HG02610 (cell line): ENCODE results near the gene SNX25.
"Not testable (repeated sequence)": the region's sequence is repeated elsewhere in the genome, so short reads cannot be mapped to it uniquely, and the experiment has no call there.

Experiments
- ATAC-seq: cut with Tn5 transposase; IDR thresholded peaks from one replicate; pipeline ENCODE4 v1.9.1; 2021; ENCODE audit warnings: mild to moderate bottlenecking, moderate library complexity; ENCODE audit not compliant: unreplicated experiment

SNX25 gene

DNA sequence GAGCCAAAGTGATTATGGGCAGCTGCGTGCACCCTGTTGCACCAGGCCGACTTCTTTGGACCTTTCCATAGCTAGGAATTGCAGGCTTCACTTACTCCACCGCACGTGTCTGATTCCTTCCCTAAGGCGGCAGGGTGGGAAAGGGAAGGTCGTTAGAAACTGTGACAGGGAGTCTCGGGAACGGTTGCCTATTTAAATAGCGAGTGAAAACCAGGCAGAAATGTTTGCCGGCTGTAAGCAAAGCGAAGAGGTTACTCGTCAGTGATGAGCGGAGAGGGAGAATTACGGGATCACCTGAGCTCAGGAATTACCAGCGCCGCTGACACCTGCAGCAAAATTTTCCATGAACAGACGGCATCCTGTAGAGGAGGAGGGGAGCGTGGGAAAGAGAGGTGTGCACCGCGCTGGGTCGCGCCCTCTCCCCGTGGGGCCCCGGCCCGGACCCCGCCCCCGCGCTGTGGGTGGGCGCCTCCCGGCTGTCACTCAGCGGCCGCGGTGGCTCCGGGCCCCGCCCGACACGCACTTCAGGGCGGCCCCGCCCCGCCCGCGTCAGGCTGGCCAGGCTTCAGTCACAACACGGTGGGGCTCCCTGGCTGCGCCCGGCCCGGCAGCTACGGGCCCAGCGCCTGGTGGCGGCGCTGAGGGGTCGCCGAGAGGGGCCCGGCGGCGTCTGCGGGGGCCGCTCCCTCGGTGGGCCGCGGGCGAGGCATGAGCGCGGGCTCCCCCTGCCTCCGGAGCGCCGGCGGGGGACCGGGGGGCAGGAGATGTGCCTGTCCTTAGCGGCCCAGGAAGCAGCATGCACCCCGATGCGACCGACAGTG is at the start of gene SNX25:
Gene SNX25 (plus strand): TSS at position 568 of the 821 bp plus-strand sequence. CDS start 229 bp downstream, at position 797.
- ATAC-seq: peak; percentile 80

DNA sequence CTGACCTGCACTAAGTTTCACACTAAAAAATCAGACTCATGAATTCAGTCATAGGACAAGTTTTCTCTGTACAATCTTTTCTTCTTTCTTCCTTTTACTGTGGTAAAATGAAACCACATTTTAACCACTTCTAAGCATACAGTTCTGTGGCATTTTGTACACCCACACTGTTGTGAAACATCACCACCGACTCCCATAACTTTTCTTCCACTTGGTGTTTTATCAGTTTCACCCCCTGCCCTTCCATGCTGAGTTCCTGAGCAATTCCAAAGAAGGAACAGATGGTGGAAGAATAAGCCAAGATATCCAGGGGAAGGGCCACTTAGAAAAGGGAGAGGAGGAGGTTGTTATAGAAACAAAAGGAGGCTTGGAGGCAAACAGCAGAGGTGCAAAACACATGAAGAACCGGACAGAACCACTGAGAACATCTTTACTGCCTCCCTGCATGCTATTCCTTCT is 43.8 kb upstream of the SNX25 start:
- peak; percentile 93 for ATAC-seq

DNA sequence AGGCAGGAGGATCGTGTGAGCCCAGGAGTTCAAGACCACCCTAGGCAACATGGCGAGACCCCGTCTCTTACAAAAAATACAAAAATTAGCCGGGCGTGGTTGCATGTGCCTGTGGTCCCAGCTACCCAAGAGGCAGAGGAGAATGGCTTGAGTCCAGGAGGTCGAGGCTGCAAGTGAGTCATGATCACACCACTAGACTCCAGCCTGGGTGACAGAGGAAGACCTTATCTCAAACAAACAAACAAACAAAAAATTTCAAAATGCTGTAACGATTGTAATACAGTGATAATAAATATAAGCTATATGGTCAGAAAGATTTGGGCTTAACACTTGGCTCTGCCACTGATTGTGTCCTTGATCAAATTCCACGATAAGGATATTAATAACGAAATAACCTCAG is 42.2 kb upstream of the SNX25 start:
- ATAC-seq: no peak

DNA sequence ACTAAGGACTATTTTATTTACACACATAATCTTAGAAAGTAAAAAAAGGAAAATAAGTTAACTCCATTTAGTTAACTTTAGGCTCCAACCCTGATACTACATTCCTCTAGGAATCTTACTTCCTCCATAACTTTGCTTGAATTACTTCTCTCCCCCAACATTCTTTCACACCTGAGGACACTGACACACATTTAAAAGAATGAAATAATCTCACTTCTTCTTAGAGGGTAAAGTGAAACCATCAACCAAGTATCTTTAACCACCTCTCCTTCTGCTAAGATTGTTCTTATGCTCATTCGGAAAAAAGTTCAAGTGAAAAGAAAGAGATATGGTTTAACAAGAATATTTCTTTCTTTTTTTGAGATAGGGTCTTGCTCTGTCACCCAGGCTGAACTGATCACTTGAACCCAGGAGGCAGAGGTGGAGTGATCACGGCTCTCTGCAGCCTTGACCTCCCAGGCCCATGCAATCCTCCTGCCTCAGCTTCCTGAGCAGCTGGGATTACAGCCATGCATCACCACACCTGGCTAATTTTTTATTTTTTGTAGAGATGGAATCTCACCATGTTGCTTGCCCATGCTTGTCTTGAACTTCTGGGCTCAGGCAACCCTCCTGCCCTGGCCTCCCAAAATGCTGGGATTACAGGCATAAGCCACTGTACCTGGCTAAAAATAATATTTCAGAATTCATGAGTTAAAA is 37.9 kb upstream of the SNX25 start:
- ATAC-seq: peak; percentile 74

DNA sequence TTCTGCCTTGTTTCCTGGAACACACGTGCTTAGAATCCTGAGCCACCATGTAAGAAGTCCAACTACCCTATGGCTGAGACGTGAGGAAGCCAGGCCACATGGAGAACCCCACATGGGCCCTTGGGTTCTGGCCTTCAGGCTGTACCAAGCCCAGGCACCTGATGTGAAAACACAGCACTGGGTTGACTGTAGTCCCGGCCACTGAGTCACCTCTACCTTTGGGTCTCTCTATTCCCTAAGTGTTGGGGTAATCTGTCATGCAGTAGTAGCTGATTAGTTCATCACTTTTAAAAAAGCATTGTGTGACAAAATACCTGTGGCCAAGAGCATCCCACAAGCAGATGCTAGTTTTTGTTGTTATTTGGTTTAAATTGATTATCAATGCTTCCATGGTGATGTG is 29.9 kb upstream of the SNX25 start:
- no peak for ATAC-seq

DNA sequence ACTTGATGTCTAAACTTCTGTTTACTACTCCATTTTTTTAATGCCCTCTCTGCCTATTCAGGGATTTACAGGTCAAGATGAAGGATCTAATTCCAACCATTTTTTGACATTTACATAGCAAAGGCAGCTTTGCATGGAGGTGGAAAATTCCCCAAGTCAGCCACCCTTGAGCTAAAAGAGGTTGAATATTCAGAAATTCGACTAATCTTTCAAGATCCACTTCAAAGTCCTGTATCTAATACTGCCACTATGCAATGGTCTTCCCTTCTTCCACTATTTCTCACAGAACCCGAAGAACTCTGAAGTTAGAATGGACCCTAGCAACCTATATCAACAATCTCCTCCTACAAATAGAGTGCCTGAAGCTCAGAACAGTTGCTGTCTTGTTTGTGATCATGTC is 27.2 kb upstream of the SNX25 start:
- no peak for ATAC-seq

DNA sequence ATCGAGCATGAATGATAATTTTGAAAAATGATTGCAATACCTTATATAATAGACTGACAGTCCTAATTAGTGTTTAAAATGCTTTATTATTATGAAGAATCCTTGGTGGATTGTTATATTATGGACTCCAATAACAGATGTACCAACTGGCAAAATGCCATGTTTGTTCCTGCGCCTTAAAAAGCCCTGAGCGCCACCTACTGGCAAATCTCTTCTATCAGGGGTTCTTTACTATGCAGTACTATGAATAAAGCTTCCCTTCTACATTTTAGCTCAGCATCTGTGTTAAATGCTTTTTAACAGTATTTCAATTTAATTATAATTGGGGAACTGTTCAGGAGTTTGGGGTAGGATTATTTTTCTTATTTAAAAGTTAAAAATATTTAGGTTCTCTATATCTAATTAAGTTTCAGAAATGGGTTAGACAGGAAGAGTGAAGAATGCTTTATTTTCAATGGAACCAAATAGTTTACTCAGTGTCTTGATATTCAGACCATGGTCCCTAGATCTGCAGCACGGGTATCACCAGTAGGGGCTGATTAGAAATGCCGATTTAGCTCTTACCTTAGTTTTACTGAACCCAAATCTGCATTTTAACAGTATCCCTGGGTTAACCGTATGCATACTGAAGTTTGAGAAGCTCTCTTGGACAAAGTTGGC is 25.6 kb upstream of the SNX25 start:
- peak; percentile 47 for ATAC-seq

DNA sequence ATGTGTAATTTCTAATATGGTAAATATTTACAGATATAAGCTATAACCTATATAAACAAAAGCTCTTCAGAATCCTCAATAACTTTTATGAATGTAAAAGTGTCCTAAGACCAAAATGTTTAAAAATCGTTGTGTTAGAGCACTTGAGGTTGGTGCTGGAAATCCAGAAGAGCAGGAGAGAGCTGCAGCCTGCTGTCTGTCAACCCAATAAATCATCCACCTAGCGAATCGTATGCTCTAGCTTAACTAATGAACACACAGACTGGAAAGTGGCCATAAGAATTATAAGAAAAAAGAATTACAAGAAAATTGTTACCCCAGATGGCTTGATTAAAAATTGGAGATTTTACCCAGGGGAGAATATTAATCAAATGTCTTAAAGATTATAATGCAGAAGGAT is 22.6 kb upstream of the SNX25 start:
- ATAC-seq: no peak

DNA sequence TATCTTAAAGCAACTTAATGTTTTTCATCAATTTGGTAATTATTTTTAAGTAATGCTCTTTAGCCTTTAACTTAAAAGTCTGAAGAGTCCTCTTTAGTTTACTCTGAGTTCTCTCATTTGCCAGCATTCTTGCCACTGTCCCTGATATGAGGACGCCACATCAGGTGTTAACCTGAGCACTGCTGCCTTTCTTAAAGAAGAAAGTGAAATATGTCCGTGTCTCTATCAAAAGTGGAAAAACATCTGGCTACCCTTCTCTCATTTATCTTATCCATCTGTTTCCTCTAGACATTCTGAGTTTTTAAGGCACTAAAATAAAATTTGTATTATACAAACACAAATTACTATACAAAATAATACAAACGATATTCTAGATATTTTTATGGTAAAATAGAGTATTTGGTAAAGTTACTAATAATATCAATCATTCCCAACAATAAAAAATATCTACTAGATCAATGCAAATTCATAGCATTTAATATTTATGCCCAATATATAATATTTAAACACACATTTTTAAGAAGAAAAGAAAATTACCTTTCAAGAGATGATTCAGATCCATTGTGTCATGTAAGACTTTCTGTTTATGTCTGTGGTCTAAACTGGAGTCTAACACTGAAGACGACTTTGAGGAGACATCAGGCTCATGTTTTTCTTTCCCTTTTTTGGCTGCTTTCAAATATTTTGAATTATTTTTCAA is 19.6 kb upstream of the SNX25 start:
- no peak for ATAC-seq

DNA sequence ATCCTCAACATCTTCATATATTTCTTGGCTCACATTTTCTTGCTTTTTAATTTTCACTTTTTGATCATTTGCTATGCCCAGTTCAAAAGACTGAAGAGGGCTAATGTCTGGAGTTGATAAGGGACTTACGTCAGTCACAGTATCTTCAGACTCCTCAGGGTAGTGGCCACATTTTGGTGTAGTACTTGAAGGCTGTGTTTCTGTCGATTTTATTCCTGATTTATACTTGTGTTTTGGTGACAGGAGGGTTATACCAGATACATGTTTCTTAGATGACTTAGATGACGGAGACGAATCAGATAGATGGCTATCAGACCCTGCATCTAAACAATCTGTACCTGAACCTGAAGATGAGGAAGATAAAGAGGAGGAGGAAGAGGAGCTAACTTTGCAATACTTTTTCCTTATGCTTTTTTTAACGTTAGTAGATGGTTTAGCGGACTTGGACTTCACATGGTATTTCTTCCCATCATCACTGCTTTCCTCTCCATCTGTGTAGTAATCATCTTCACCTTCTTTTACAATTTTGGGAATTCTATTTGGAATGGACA is 19.0 kb upstream of the SNX25 start:
- ATAC-seq: no peak

DNA sequence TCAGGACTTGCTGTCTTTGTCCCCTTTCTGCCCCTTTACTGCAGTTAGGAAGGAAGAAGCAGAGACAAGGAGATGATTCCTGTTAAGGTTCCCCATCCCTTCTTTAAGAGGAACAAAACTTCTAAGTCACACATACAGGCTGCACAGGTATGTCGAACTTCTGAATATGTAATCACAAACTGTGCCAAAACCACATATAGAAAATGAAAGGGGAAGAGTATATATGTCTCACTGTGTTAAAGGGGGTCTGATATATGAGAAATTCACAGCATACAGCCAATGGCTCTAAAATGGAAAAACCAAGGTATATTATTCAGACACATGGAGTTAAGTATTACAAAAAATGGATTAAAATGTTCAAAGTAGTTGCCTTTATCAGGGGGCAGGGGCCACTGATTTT is 17.3 kb upstream of the SNX25 start:
- peak; percentile 88 for ATAC-seq

DNA sequence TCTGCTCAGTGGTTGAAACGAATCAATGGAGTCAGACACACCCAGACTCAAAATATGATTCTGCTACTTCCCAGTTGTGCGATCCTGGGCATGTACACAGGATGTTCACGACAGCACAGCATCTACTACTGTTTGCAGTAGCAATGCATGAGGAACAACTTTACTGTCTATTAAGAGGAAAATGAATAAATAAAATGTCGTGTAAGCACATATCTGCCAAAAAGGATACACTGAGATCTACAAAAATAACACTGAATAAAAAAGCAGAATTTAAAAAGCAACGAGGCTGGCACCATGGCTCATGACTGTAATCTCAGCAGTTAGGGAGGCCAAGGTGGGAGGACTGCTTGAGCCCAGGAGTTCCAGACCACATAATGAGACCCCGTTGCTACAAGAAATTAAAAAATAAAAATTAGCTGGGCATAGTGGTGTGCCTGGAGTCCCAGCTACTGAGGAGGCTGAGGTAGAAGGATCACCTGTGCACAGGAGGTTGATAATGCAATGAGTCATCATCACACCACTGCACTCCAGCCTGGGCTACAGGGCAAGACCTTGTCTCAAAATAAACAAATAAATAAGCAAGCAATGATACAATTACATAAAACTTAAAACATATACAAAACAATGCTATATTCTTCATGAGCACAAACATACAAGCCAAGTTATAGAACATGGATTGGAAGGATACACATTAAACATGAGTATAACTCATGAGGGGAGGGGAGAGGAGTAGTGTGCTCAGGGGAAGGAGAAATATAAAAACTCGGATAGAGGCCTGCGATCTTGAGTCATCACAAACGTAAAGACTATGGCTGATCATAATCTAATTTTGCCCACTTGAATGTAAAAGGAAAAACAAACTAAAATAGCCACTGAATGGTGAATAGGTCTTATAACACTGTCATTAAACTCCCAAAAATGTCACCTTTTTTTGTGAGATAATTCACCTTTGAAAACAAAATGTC is 14.2 kb upstream of the SNX25 start:
- no peak for ATAC-seq

DNA sequence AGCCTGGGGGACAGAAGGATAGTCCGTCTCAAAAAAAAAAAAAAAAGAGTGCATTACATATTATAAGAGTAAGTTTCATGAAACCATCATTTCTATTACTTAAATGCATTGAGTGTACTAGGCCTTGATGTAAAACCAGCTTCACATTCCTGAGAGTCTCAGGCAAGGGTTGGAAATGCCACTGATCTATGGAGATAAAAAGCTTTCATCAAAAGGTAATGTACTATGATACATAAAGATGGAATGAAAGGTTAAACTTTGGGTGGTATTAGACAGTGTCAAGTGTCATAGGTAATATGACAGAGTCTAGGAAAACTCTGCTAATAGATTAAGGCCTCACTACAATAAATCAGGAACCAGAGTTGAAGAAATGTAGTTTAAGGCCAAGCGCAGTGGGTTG is 13.0 kb upstream of the SNX25 start:
- ATAC-seq: no peak

DNA sequence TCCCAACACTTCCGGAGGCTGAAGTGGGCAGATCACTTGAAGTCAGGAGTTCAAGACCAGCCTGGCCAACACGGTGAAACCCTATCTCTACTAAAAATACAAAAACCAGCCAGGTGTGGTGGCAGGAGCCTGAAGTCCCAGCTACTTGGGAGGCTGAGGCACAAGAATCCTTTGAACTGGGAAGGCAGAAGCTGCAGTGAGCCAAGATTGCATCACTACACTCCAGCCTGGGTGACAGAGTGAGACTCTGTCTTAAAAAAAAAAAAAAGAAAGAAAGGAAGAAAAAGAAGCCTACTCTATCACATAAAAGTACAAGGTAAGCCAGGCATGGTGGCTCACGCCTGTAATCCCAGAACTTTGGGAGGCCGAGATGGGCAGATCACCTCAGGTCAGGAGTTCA is 11.2 kb upstream of the SNX25 start:
- ATAC-seq: not testable (repeated sequence)

DNA sequence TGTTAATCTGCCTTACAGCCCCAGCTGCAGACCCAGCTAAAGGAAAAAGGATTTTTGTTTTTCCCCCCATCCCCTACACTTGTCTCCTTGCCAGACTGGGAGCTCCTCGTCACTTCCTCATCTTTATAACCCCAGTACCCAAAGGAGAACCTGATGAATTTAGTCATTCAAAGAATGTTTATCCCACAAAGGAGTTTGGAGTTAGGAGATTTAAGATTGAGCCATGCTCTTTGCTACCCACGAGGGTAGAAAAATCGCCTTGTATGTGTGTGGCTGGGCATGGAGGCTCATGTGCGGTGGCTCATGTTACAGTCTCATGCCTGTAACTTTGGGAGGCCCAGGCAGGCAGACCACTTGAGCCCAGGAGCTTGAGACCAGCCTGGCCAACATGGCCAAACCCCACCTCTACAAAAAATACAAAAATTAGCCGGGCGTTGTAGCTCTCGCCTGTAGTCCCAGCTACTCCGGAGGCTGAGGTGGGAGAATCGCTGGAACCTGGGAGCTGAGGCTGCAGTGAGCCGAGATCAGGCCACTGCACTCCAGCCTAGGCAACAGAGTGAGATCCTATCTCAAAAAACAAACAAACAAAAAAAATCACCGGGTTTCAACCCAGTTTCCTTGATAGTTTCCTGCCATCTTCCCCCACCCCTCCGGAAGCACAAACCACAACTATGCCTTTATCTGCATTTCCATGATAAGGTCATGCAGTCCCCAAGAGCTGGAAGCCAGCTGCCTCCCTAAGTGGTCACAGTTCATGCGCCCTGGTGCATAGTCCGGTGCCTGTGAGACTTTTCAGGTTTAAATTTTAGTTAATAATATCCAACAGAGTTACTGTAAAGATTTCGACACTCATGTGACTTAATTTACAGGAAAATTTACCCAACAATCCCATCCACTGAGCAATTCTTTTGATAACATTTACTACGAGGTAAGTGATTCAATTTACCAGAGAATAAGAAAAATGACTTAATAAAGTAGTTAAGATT is 7.1 kb upstream of the SNX25 start:
- no peak for ATAC-seq

DNA sequence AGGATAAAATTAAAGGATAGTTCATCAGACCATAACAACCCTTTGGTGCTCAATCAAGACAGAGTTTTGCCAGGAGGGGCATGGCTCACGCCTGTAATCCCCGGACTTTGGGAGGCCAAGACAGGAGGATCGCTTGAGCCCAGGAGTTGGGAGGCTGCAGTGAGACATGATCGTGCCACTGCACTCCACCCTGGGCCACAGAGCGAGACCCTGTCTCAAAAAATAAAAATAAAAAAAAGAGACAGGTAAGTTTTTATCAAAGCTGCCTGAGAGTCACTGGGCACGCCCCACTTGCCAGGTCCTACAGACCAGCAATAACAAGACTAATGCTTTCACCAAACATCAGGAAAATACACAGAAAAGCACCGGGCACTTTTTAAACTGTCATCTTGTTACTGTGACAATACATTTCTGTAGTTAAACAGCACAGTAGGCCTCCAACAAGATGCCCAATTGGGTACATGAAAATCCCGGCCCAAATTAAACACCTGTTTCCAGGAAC is 6.4 kb upstream of the SNX25 start:
- ATAC-seq: peak; percentile 24

DNA sequence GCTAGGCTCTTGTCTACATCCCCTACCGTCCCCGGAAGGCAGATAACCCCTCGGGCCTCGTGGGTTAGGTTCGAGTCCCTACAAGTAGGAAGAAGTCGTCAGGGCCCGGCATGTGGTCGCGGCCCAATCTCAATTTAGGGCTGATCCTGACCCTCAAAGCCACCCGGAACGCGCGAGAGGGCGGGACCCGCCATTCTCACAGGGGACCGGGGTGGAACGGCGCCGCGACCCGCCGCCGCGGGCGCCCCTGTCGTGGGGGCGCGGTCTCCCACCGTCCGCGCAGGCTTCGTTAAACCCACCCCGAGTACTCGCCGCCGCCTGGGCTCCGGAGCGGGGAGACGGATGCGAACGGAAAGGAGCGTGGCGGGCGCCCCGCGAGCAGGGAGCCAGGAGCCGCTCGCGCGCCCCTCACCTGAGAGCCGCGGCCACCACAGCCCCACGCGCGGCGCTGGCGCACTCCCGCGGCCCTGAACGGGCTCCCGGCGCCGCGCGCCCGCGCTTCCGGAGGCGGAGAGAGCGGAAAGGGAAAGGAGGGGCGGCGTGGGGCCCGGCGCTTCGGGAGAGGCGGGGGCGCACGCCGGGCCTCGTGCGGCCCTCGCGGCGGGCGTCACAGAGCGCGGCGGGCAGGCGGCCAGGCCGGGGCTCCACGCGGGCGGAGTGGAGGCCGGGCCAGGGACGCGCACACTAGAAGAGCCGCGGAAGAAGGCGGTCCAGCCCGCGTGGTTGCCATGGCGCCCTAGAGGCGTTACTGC is 5.7 kb upstream of the SNX25 start, which contains the start of gene CFAP97:
Gene CFAP97 (minus strand): TSS at position 515 of the 752 bp plus-strand sequence. CDS start 12,804 bp downstream, outside the sequence.
- peak; percentile 80 for ATAC-seq
